OCI-LY1 (cell line): Measurements from ENCODE around the gene DOCK1.

Source experiments
- H2AFZ ChIP-seq: fragments of 200-600 bp; sonication (generic), shearing (Covaris generic); 2 replicates; pipeline ENCODE4 v1.6.0; 2014; ENCODE audit warnings: antibody characterized with exemption, mild to moderate bottlenecking, low read length
- H3F3A ChIP-seq: fragments of 200-600 bp; sonication (generic), shearing (Covaris generic); 2 replicates; pipeline ENCODE4 v1.6.0; 2014; ENCODE audit warnings: mild to moderate bottlenecking, antibody characterized with exemption, low read length, moderate library complexity; ENCODE audit not compliant: insufficient read depth
- H3K27ac ChIP-seq: fragments of 200-600 bp; sonication (generic); 2 replicates; pipeline ENCODE4 v1.5.1; 2014; ENCODE audit warnings: low read length, mixed run types, mild to moderate bottlenecking, low read depth; ENCODE audit not compliant: poor library complexity, severe bottlenecking
- H3K27me3 ChIP-seq: fragments of 200-600 bp; sonication (generic); 2 replicates; pipeline ENCODE4 v1.6.0; 2014; ENCODE audit warnings: antibody characterized with exemption, mild to moderate bottlenecking, low read length, moderate library complexity; ENCODE audit not compliant: insufficient read depth
- H3K36me3 ChIP-seq: fragments of 200-600 bp; sonication (generic); 2 replicates; pipeline ENCODE4 v1.6.1; 2014; ENCODE audit warnings: mild to moderate bottlenecking, antibody characterized with exemption, low read length, moderate library complexity, mixed read lengths; ENCODE audit not compliant: insufficient read depth
- H3K4me1 ChIP-seq: fragments of 200-600 bp; sonication (generic); 2 replicates; pipeline ENCODE4 v1.5.1; 2014; ENCODE audit warnings: mild to moderate bottlenecking, low read length, moderate library complexity; ENCODE audit not compliant: insufficient read depth, severe bottlenecking
- H3K4me2 ChIP-seq: fragments of 200-600 bp; sonication (generic), shearing (Covaris generic); 2 replicates; pipeline ENCODE4 v1.6.1; 2014; ENCODE audit warnings: low read length
- H3K4me3 ChIP-seq: fragments of 200-600 bp; sonication (generic); 2 replicates; pipeline ENCODE4 v1.5.1; 2014; ENCODE audit warnings: low read length, low read depth, mild to moderate bottlenecking, mixed read lengths; ENCODE audit not compliant: poor library complexity, severe bottlenecking
- H3K79me2 ChIP-seq: fragments of 200-600 bp; shearing (Covaris generic); 2 replicates; pipeline ENCODE4 v1.6.1; 2016; ENCODE audit warnings: mixed run types, low read length, mixed read lengths; ENCODE audit not compliant: insufficient read depth
- H3K9ac ChIP-seq: fragments of 200-600 bp; sonication (generic), shearing (Covaris generic); 2 replicates; pipeline ENCODE4 v1.6.1; 2014; ENCODE audit warnings: mild to moderate bottlenecking, low read length, mixed read lengths
- H3K9me2 ChIP-seq: fragments of 200-600 bp; sonication (generic), shearing (Covaris generic); 2 replicates; pipeline ENCODE4 v1.6.1; 2014; ENCODE audit warnings: low read depth, mild to moderate bottlenecking, low read length, mixed read lengths
- H3K9me3 ChIP-seq: fragments of 200-600 bp; shearing (Covaris generic); 2 replicates; pipeline ENCODE4 v1.6.1; 2014; ENCODE audit warnings: low read length, mixed read lengths
- H4K20me1 ChIP-seq: fragments of 200-600 bp; sonication (generic), shearing (Covaris generic); 2 replicates; pipeline ENCODE4 v1.6.0; 2016; ENCODE audit warnings: mild to moderate bottlenecking, low read length; ENCODE audit not compliant: insufficient read depth
- EZH2 ChIP-seq: fragments of 200-600 bp; sonication (generic), shearing (Covaris generic); IDR thresholded peaks from 2 replicates; pipeline ENCODE4 v1.8.0; 2017; ENCODE audit warnings: borderline replicate concordance, mixed run types, mild to moderate bottlenecking, antibody characterized with exemption, low read length, moderate library complexity, mixed read lengths
- TF ChIP-seq, protein P1 (sequence below): fragments of 200-600 bp; sonication (generic), shearing (Covaris generic); IDR thresholded peaks from 2 replicates; pipeline ENCODE4 v1.5.1; 2017; ENCODE audit warnings: mild to moderate bottlenecking, antibody characterized with exemption, low read length, moderate library complexity, mixed read lengths

Gene DOCK1

DNA sequence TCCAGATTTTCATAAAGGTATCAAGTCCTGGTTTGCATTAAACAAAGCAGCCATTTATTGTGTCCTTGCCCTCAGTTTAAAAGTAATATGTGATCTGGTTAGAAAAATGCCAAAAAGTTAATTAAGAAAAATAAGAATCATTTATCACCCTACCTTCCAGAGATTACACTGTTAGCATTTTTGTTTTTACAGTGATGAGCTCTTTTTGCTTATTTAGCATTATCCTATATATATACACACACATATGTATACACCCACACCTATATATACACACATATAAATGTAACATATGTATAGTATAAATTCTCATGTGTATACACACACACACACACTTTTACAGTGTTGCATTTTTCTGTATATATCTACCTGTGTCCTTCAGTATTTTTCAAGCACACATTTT lies 163.3 kb downstream of the DOCK1 start:
- Histone ChIP-seq H3K27ac (no peak overlapping the region), H3K9me3 (no peaks in the 10 kb centered on the region), H3K4me2 (no peak overlapping the region), H3K9ac (no peak overlapping the region), H3K27me3 (no peaks in the 10 kb centered on the region), H3K4me1 (no peaks in the 10 kb centered on the region), H3K36me3 (no peaks in the 10 kb centered on the region), H3K9me2 (no peaks in the 10 kb centered on the region), H2AFZ (no peak overlapping the region), H3K79me2 (no peaks in the 10 kb centered on the region), H3F3A (no peaks in the 10 kb centered on the region), H4K20me1 (no peaks in the 10 kb centered on the region), H3K4me3 (no peak overlapping the region)
- no peak for TF ChIP-seq EZH2

DNA sequence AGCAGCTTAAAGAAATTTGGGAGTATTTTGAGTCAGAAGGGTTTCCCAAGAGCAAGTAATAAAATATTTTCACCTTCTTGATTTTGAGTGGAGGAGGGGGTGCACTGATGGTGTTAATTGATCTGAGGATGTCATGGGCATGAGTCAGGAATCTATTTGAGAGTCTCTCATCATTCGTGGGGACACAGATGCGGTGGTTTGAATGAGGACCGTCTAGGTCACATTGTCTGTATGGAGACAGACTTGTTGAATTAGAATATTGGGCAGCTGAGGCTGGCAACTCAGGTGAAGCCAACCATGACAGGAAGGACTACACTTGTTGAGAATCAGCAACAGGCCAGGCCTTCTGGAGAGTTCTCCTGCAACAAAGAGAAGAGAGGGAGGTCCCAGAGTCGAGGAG lies 164.2 kb downstream of the DOCK1 start:
- H3K79me2 ChIP-seq, result no peaks in the 10 kb centered on the region
- no peaks in the 10 kb centered on the region for H4K20me1 ChIP-seq
- no peaks in the 10 kb centered on the region for H3K4me1 ChIP-seq
- H3K9me2 ChIP-seq, result no peaks in the 10 kb centered on the region
- TF ChIP-seq, protein P1, sequence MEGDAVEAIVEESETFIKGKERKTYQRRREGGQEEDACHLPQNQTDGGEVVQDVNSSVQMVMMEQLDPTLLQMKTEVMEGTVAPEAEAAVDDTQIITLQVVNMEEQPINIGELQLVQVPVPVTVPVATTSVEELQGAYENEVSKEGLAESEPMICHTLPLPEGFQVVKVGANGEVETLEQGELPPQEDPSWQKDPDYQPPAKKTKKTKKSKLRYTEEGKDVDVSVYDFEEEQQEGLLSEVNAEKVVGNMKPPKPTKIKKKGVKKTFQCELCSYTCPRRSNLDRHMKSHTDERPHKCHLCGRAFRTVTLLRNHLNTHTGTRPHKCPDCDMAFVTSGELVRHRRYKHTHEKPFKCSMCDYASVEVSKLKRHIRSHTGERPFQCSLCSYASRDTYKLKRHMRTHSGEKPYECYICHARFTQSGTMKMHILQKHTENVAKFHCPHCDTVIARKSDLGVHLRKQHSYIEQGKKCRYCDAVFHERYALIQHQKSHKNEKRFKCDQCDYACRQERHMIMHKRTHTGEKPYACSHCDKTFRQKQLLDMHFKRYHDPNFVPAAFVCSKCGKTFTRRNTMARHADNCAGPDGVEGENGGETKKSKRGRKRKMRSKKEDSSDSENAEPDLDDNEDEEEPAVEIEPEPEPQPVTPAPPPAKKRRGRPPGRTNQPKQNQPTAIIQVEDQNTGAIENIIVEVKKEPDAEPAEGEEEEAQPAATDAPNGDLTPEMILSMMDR, result no peak
- no peak for TF ChIP-seq EZH2
- H3K4me3 ChIP-seq, result no peak overlapping the region
- H3K4me2 ChIP-seq, result no peak overlapping the region
- H3K27ac ChIP-seq, result no peak overlapping the region
- H3K9me3 ChIP-seq, result no peaks in the 10 kb centered on the region
- H3K27me3 ChIP-seq, result no peaks in the 10 kb centered on the region
- H3K36me3 ChIP-seq, result no peaks in the 10 kb centered on the region
- H3F3A ChIP-seq, result no peaks in the 10 kb centered on the region
- no peak overlapping the region for H2AFZ ChIP-seq
- H3K9ac ChIP-seq, result no peak overlapping the region

DNA sequence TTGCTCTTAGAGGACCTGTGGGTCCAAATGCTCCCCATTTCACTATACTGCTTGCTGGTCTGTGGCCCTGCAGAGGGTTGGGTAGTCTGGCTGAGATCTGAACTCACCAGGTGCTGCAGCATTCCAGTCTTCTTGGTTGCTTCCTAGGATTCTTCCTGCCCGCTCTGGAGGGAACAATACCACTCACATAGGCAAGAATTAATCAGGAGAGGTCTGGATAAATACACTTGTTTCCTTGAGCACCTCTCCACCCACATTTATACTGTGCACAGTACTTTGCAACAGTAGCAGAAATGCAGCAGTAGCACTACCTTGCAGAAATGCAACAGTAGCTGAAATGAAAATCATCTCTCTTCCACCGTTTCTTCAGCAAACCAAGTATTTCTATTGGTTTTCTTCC lies 165.9 kb downstream of the DOCK1 start:
- no peaks in the 10 kb centered on the region for H3K79me2 ChIP-seq
- no peaks in the 10 kb centered on the region for H3K36me3 ChIP-seq
- no peaks in the 10 kb centered on the region for H3F3A ChIP-seq
- H3K27ac ChIP-seq, result no peak overlapping the region
- no peaks in the 10 kb centered on the region for H4K20me1 ChIP-seq
- H3K9ac ChIP-seq, result no peak overlapping the region
- H3K9me2 ChIP-seq, result no peaks in the 10 kb centered on the region
- no peak overlapping the region for H2AFZ ChIP-seq
- no peaks in the 10 kb centered on the region for H3K9me3 ChIP-seq
- H3K4me1 ChIP-seq, result no peaks in the 10 kb centered on the region
- H3K4me3 ChIP-seq, result no peak overlapping the region
- no peak for TF ChIP-seq EZH2
- TF ChIP-seq, protein P1, result no peak
- no peak overlapping the region for H3K4me2 ChIP-seq
- no peaks in the 10 kb centered on the region for H3K27me3 ChIP-seq

DNA sequence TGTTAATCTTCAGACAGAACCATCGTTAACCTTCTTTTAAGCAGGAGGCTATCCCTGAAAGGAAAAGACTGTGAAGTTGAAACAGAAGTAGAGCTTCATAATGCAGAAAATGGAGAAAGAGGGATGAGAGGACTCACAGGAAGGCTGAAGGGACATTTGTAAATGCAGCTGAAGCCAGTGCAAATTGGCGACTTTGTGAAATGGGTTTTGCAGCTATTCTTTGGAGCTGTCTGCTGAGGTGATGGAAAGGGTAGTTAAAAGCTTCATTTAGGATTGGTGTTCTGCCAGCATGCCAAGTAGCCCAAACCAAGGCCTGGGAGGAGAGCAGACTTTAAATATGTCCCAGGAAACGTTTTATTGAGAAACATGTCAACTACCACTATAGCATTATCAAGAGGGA lies 168.4 kb downstream of the DOCK1 start:
- H3K36me3 ChIP-seq, result no peaks in the 10 kb centered on the region
- no peaks in the 10 kb centered on the region for H3K79me2 ChIP-seq
- H3K9me2 ChIP-seq, result no peaks in the 10 kb centered on the region
- no peaks in the 10 kb centered on the region for H3K27me3 ChIP-seq
- no peak overlapping the region for H3K4me2 ChIP-seq
- no peaks in the 10 kb centered on the region for H3K9me3 ChIP-seq
- H3K9ac ChIP-seq, result no peak overlapping the region
- no peaks in the 10 kb centered on the region for H3F3A ChIP-seq
- no peak overlapping the region for H3K27ac ChIP-seq
- H3K4me1 ChIP-seq, result no peaks in the 10 kb centered on the region
- TF ChIP-seq, protein P1, result no peak
- TF ChIP-seq EZH2, result no peak
- H4K20me1 ChIP-seq, result no peaks in the 10 kb centered on the region
- no peak overlapping the region for H3K4me3 ChIP-seq
- no peak overlapping the region for H2AFZ ChIP-seq
